Ovary (tissue), 9 donors: ENCODE results near the gene GMPPB. TPM values are rescaled to one million over a fixed set of nuclear protein-coding genes. Genes with fewer than 3 reads are reported as not detected.
A peak's percentile ranks its signal among the peaks of the same experiment; 100 is the strongest.

Experiments used
- DNase-seq, 5 donors: peaks; one replicate each; pipeline ENCODE4 v3.0.0-alpha.2; 2019 to 2020
- H3K27ac ChIP-seq, 2 donors: fragments of 200-600 bp; one replicate each; pipeline versions ENCODE4 v1.5.1 to v1.8.0; 2019 to 2022
- H3K27me3 ChIP-seq: fragments of 200-600 bp; one replicate; pipeline ENCODE4 v1.8.0; 2022
- H3K36me3 ChIP-seq: fragments of 200-600 bp; sonication (generic); one replicate; pipeline ENCODE4 v1.5.1; 2019
- H3K4me1 ChIP-seq: one replicate; pipeline ENCODE4 v1.8.1; 2013; ENCODE audit warnings: mild to moderate bottlenecking, moderate library complexity; ENCODE audit not compliant: insufficient read depth
- H3K4me3 ChIP-seq: fragments of 200-600 bp; sonication (generic); one replicate; pipeline ENCODE4 v1.5.1; 2017
- H3K9me3 ChIP-seq, 2 donors: fragments of 200-600 bp in 1 of 2; sonication (generic) in 1 of 2; one replicate each; pipeline versions ENCODE4 v1.5.1 to v1.8.1; 2013 to 2019; ENCODE audit warnings: mild to moderate bottlenecking in 1 of 2, moderate library complexity in 1 of 2
- EP300 ChIP-seq: sonication (generic); formaldehyde crosslinking; IDR thresholded peaks from one replicate; pipeline ENCODE4 v1.6.1; 2017; ENCODE audit warnings: antibody characterized with exemption
- POLR2A ChIP-seq: fragments of 450-650 bp; IDR thresholded peaks from one replicate; pipeline ENCODE4 v1.6.1; 2017; ENCODE audit warnings: antibody characterized with exemption, mild to moderate bottlenecking, moderate library complexity
- WGBS, 3 donors: extraction: QIAGEN DNeasy Blood & Tissue Kit in 1 of 3; methylation state at CpG; one replicate each; pipeline versions ENCODE4 v1.1.5 to v1.1.7; 2013 to 2017; 5-methylcytosine and 5-hydroxymethylcytosine counted together
- intact Hi-C, 4 donors: fragments of 100-400 bp; cut with DNase I; formaldehyde crosslinking; loops; one replicate each; pipeline versions ENCODE4 v1.11.0 to v1.15.1; 2022 to 2023
- polyA plus RNA-seq, 2 donors: library from polyadenylated mRNA; stranded (reverse); fragments of 200-250 nt in 1 of 2; fragments of 350-450 nt in 1 of 2; fragmentation: Illumina TruSeq in 1 of 2; extraction: RNeasy Lipid Tissue Mini Kit (QIAGEN cat#74804) in 1 of 2; gene quantifications; one replicate each; pipeline ENCODE4 v1.2.3, GENCODE V29; 2013 to 2014
- total RNA-seq, 7 donors: library from RNA; depleted of rRNA in 2 of 7; stranded (reverse); fragments of >200 nt in 2 of 7; fragmentation: NEBNext Ultra II Directional in 3 of 7; extraction: Animal tissue kit (Norgen Biotek cat#: 25700) in 3 of 7; gene quantifications; one replicate each; pipeline versions ENCODE4 v1.1.0 to v1.2.4, GENCODE V29; 2016 to 2023
- TF ChIP-seq, protein P1 (sequence below), 3 donors: fragments of 450-650 bp in 2 of 3; fragments of 200-600 bp in 1 of 3; IDR thresholded peaks; one replicate each; pipeline versions ENCODE4 v1.5.1 to v1.8.0; 2016 to 2022; ENCODE audit warnings: antibody characterized with exemption in 3 of 3, mild to moderate bottlenecking in 1 of 3
- donor health status: DM: no; HTN: no; CAD: no; lungs with moderate emphysema.
- donor health status: DM: no; HTN: no; CAD: no.
- donor health status: Bipolar disorder and iron deficiency.
- donor health status: DM: yes; HTN: yes; CAD: no.
- donor health status: DM: no; HTN: no; CAD: no.
- donor health status: DM: yes; HTN: yes; CAD: no.

Gene GMPPB
- total and polyA plus RNA-seq, 9 donors, result 4.7 to 38.5 (median 25.7) TPM

DNA sequence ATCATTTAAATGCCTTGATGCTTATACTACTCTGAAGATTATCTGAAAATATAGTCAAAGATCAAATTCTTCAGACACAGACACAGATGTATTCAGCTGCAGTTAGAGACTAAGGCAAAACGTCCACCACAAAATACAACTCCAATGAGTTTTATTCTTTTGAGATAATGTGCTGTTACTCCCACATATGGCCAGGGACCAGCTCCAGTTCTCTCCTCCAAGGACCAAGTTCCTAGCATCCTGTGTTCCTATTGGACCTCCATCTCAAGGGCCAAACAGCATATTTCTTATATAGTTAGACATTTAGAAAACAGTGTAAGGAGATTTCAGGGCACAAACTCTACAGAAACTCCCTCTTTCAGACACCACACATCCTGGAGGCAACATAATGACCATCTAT is 35.5 kb upstream of the GMPPB start:
- Histone ChIP-seq H3K4me3 (no peak overlapping the region), H3K36me3 (no peaks in the 10 kb centered on the region), H3K4me1 (peaks cover 7% of the 10 kb centered on the region), H3K27me3 (no peaks in the 10 kb centered on the region), H3K9me3 (no peaks in the 10 kb centered on the region), H3K27ac (no peak overlapping the region)
- TF ChIP-seq POLR2A (no peak), EP300 (no peak)
- 0 to 8% (median 5%) methylated on average over 1 of the region's 1 CpG for WGBS, 3 donors
- peak in 1 of 5 donors; percentile 20 for DNase-seq
- intact Hi-C loops, result no loop called here

DNA sequence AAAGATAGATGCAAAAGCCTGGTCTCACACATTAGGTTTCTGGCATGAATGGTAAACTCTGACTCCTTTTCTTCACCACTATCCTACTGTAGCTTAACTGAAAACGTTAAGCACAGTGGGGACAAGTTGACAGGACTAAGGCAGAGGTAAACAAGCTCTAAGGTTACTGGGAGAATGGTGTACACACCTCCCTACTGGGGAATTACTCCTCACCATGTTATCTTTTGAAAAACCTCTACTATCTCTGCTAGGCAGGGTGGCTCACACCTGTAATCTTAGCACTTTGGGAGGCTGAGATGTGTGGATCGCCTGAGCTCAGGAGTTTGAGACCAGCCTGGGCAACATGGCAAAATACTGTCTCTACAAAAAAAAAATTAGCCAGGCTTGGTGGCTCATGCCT is 33.4 kb upstream of the GMPPB start:
- Histone ChIP-seq H3K27me3 (no peaks in the 10 kb centered on the region), H3K27ac (no peak overlapping the region), H3K36me3 (no peaks in the 10 kb centered on the region), H3K9me3 (no peaks in the 10 kb centered on the region), H3K4me3 (no peak overlapping the region), H3K4me1 (peaks cover 11% of the 10 kb centered on the region)
- intact Hi-C loops, result no loop called here
- no peak for DNase-seq
- 64 to 80% (median 67%) methylated on average over 2 of the region's 2 CpGs for WGBS, 3 donors
- no peak for TF ChIP-seq POLR2A
- TF ChIP-seq, protein P1, sequence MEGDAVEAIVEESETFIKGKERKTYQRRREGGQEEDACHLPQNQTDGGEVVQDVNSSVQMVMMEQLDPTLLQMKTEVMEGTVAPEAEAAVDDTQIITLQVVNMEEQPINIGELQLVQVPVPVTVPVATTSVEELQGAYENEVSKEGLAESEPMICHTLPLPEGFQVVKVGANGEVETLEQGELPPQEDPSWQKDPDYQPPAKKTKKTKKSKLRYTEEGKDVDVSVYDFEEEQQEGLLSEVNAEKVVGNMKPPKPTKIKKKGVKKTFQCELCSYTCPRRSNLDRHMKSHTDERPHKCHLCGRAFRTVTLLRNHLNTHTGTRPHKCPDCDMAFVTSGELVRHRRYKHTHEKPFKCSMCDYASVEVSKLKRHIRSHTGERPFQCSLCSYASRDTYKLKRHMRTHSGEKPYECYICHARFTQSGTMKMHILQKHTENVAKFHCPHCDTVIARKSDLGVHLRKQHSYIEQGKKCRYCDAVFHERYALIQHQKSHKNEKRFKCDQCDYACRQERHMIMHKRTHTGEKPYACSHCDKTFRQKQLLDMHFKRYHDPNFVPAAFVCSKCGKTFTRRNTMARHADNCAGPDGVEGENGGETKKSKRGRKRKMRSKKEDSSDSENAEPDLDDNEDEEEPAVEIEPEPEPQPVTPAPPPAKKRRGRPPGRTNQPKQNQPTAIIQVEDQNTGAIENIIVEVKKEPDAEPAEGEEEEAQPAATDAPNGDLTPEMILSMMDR (IDR thresholded peaks at IDR 0.05), result no peak
- no peak for TF ChIP-seq EP300

DNA sequence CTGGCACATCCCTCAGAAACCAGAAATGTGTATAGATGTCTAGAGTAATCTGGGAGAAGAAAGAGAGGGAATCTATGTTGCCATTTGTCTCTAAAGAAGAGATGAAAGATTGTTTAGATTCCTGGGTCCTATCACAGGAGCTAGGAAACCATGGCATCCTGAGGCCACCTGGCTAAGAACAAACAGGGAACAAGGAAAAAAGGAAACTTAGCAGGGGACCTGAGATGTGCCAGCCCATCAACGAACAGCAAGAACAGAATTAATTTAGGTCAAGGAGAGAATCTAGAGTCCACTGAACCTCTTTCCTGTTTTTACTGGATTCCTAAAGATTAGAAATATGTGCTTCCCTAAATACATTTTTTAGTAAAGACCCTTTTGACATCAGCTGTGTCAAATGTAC is 32.3 kb upstream of the GMPPB start:
- no peaks in the 10 kb centered on the region for H3K9me3 ChIP-seq
- TF ChIP-seq EP300 (no peak), POLR2A (no peak)
- TF ChIP-seq, protein P1 (IDR thresholded peaks at IDR 0.05), result no peak
- H3K4me3 ChIP-seq, result no peak overlapping the region
- H3K4me1 ChIP-seq, result peaks cover 11% of the 10 kb centered on the region
- no peak for DNase-seq
- H3K36me3 ChIP-seq, result no peaks in the 10 kb centered on the region
- intact Hi-C loops, result no loop called here
- H3K27me3 ChIP-seq, result no peaks in the 10 kb centered on the region
- 0 to 29% (median 7%) methylated on average over 1 of the region's 1 CpG for WGBS, 3 donors
- H3K27ac ChIP-seq, result no peak overlapping the region

DNA sequence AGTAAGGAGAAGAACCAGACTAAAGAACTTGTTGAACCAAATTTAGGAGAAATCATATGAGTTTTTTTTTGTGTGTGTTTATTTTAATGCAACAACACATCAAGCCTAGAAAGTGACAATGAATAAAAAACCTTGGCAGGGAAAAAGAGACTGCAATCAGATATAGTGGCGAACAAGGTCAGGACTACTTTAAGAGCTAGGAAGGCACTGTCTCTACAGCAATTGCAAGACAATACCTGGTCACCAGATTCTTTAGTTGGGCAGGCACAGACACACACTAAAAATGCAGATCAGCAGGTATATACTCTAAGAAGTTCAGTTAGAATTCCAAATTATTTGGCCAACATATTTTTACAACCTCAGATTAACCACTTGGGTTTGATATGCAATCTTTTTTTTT is 30.8 kb upstream of the GMPPB start:
- no peaks in the 10 kb centered on the region for H3K27me3 ChIP-seq
- DNase-seq, result no peak
- TF ChIP-seq POLR2A (no peak), EP300 (no peak)
- TF ChIP-seq, protein P1 (IDR thresholded peaks at IDR 0.05), result no peak
- H3K4me3 ChIP-seq, result no peak overlapping the region
- intact Hi-C loops, result no loop called here
- peaks cover 15% of the 10 kb centered on the region for H3K4me1 ChIP-seq
- H3K9me3 ChIP-seq, result no peaks in the 10 kb centered on the region
- WGBS, 3 donors, result 88 to 98% (median 92%) methylated on average over 1 of the region's 1 CpG
- H3K36me3 ChIP-seq, result no peaks in the 10 kb centered on the region
- no peak overlapping the region for H3K27ac ChIP-seq

DNA sequence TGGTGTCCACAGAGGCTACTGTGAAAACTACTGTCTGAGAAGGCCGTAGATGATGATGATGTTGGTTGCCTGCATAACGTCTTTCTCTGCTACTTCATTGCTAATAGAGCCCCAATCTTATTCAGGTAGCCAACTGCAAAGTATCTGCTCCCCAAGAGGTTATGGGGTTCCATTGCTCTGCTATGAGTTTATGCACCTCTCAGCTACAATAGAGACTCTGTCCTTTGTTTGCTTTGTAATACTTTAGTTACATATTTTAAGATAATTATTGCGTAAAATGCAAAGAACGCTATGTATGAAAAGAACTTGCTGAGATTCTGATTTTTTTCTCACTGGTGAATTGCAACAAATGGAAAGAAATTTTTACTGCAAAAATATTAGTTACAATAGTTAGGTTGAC is 27.8 kb upstream of the GMPPB start:
- Histone ChIP-seq H3K36me3 (no peaks in the 10 kb centered on the region), H3K27me3 (no peaks in the 10 kb centered on the region), H3K9me3 (no peaks in the 10 kb centered on the region), H3K27ac (no peak overlapping the region), H3K4me1 (peaks cover 15% of the 10 kb centered on the region), H3K4me3 (no peak overlapping the region)
- no peak for TF ChIP-seq EP300
- TF ChIP-seq, protein P1 (IDR thresholded peaks at IDR 0.05), result no peak
- no peak for TF ChIP-seq POLR2A
- no peak for DNase-seq
- 53 to 74% (median 56%) methylated on average over 4 of the region's 4 CpGs for WGBS, 3 donors
- intact Hi-C loops, result no loop called here
